ENCODE data around the gene CARMIL3. TPM values are rescaled to one million over a fixed set of nuclear protein-coding genes. Genes with fewer than 3 reads are reported as not detected.

CARMIL3 gene
- total and polyA plus RNA-seq, 2 experiments from 2014 or later = not detected

DNA sequence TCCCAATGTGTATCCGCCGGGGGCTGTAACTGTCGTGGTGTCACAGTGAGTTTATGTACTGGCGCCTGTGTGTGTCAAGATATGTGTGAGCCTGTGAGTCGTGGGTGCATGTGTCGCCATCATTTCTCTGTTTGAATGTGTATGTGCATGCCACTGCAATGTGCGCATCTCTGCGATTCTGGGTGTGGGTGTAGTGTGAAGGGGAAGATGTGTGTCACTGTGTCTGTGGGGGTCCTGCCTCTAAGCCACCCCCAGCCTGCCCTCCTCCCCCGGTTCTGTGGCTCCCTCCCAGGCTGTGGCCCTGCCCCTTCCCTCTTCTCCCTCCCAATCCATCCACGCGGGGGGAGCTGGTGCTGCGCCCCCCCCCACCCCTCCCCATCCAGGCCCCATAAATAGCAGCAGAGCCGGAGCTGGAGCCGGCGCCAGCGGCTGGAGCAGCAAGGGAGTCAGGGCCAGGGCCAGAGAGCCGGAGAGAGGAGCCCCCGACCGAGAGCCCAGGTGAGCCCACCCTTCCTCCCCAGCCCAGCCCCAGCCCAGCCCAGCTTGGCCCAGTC is 19.4 kb downstream of the CARMIL3 start, which contains the start of gene CPNE6:
TSS of gene CPNE6 (plus strand) at position 419 of the 554 bp plus-strand sequence. CDS start 1,375 bp downstream, outside the sequence.
- Histone ChIP-seq H3K9ac (no peak within 1 kb of the TSS), H2AFZ (no peak within 1 kb of the TSS), H3K4me1 (ENCODE audit: insufficient read depth) (no peaks in the 10 kb centered on the region), H3F3A (ENCODE audit: insufficient read depth) (no peaks in the 10 kb centered on the region), H3K4me2 (ENCODE audit: unreplicated experiment) (no peak within 1 kb of the TSS), H3K9me2 (ENCODE audit: insufficient read depth) (no peaks in the 10 kb centered on the region), H3K4me3 (no peak within 1 kb of the TSS), H3K79me2 (ENCODE audit: insufficient read depth) (no peaks in the 10 kb centered on the region), H3K27ac (no peak within 1 kb of the TSS), H3K36me3 (ENCODE audit: low read depth) (no peaks in the 10 kb centered on the region), H4K20me1 (ENCODE audit: insufficient read depth) (no peaks in the 10 kb centered on the region), H3K27me3 (replicated peaks; ENCODE audit: insufficient read depth) (peaks cover 17% of the 10 kb centered on the region), H3K9me3 (ENCODE audit: low read depth) (no peaks in the 10 kb centered on the region)
- 42 to 70% methylated on average over 9 to 19 of the region's 19 CpGs for WGBS, 2 experiments (ENCODE audit: low coverage in 1 of 2, low lambda C conversion rate in 2 of 2, missing lambda C conversion rate in 2 of 2)
- in situ Hi-C loops (cut with MboI) = no loop called here
- no peak for DNase-seq
- TF ChIP-seq EZH2phosphoT487 (IDR thresholded peaks at IDR 0.05; ENCODE audit: insufficient read depth, low read depth) (no peak), EZH2 (IDR thresholded peaks at IDR 0.05; ENCODE audit: insufficient read depth, poor library complexity, severe bottlenecking) (no peak)

DNA sequence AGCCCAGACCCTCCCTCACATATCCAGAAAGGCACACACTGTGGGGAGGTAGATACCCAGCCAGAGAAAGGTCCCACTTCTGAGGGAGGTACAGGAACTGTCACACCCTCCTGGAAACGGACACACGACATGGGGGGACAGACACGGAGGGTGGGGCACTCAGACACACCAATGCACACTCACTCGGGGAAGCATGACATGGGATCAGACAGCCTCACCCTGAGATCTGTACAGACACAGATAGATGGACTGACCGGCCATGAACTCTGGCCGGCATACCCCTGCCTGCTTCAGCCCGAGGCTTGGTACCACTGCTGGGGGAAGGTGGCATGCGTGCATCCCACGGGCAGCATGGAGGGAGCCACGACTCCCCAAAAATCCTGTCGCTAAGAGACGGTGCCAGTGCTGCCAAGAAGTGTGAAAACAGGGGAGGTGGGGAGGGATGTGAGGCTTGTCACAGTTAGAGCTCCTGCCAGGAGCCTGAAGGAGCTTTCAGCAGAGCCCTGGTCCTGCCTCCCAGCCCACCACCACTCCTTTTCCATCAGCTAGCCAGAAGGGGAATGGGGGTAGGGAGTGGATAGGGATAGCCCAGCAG is 20.1 kb downstream of the CARMIL3 start:
- Histone ChIP-seq H3K4me1 (ENCODE audit: insufficient read depth) (no peaks in the 10 kb centered on the region), H3K9me3 (ENCODE audit: low read depth) (no peaks in the 10 kb centered on the region), H3K27ac (no peak overlapping the region), H3K36me3 (ENCODE audit: low read depth) (no peaks in the 10 kb centered on the region), H3K4me2 (ENCODE audit: unreplicated experiment) (no peak overlapping the region), H3K4me3 (no peak overlapping the region), H3K9me2 (ENCODE audit: insufficient read depth) (no peaks in the 10 kb centered on the region), H2AFZ (no peak overlapping the region), H3K27me3 (replicated peaks; ENCODE audit: insufficient read depth) (peaks cover 17% of the 10 kb centered on the region), H3K9ac (no peak overlapping the region), H4K20me1 (ENCODE audit: insufficient read depth) (no peaks in the 10 kb centered on the region), H3K79me2 (ENCODE audit: insufficient read depth) (no peaks in the 10 kb centered on the region), H3F3A (ENCODE audit: insufficient read depth) (no peaks in the 10 kb centered on the region)
- TF ChIP-seq EZH2phosphoT487 (IDR thresholded peaks at IDR 0.05; ENCODE audit: insufficient read depth, low read depth) = no peak
- no peak for TF ChIP-seq EZH2 (IDR thresholded peaks at IDR 0.05; ENCODE audit: insufficient read depth, poor library complexity, severe bottlenecking)
- WGBS, 2 experiments (ENCODE audit: low coverage in 1 of 2, low lambda C conversion rate in 2 of 2, missing lambda C conversion rate in 2 of 2) = 45 to 47% methylated on average over 12 of the region's 12 CpGs
- no peak for DNase-seq
- in situ Hi-C loops (cut with MboI) = no loop called here

DNA sequence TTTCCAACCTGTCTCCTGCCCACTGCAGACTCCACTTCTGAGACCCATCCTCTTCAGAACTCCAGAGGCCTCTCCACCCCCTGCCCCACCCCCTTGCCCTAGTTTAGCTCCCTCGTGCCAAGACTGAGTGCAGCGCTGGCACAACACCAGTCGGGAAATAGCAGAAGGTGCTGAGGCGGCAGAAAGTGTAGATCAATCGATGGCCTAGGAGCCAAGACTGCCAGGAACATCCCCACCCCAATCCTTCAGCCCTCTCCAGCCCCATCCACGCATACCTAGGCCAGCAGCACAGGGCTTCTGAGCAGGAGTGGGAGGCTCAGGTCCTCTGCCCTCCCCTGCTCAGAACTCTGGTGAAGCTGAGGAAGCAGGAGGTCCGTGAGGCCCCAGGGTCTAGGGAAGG is 20.6 kb downstream of the CARMIL3 start:
- Histone ChIP-seq H3K9me3 (ENCODE audit: low read depth) (no peaks in the 10 kb centered on the region), H3K36me3 (ENCODE audit: low read depth) (no peaks in the 10 kb centered on the region), H3K79me2 (ENCODE audit: insufficient read depth) (no peaks in the 10 kb centered on the region), H2AFZ (no peak overlapping the region), H3K27ac (no peak overlapping the region), H3K4me3 (no peak overlapping the region), H4K20me1 (ENCODE audit: insufficient read depth) (no peaks in the 10 kb centered on the region), H3K27me3 (replicated peaks; ENCODE audit: insufficient read depth) (peaks cover 17% of the 10 kb centered on the region), H3K9ac (no peak overlapping the region), H3K4me1 (ENCODE audit: insufficient read depth) (no peaks in the 10 kb centered on the region), H3K9me2 (ENCODE audit: insufficient read depth) (no peaks in the 10 kb centered on the region), H3K4me2 (ENCODE audit: unreplicated experiment) (no peak overlapping the region), H3F3A (ENCODE audit: insufficient read depth) (no peaks in the 10 kb centered on the region)
- no peak for DNase-seq
- in situ Hi-C loops (cut with MboI) = no loop called here
- no peak for TF ChIP-seq EZH2 (IDR thresholded peaks at IDR 0.05; ENCODE audit: insufficient read depth, poor library complexity, severe bottlenecking)
- 39 to 46% methylated on average over 7 of the region's 7 CpGs for WGBS, 2 experiments (ENCODE audit: low coverage in 1 of 2, low lambda C conversion rate in 2 of 2, missing lambda C conversion rate in 2 of 2)

DNA sequence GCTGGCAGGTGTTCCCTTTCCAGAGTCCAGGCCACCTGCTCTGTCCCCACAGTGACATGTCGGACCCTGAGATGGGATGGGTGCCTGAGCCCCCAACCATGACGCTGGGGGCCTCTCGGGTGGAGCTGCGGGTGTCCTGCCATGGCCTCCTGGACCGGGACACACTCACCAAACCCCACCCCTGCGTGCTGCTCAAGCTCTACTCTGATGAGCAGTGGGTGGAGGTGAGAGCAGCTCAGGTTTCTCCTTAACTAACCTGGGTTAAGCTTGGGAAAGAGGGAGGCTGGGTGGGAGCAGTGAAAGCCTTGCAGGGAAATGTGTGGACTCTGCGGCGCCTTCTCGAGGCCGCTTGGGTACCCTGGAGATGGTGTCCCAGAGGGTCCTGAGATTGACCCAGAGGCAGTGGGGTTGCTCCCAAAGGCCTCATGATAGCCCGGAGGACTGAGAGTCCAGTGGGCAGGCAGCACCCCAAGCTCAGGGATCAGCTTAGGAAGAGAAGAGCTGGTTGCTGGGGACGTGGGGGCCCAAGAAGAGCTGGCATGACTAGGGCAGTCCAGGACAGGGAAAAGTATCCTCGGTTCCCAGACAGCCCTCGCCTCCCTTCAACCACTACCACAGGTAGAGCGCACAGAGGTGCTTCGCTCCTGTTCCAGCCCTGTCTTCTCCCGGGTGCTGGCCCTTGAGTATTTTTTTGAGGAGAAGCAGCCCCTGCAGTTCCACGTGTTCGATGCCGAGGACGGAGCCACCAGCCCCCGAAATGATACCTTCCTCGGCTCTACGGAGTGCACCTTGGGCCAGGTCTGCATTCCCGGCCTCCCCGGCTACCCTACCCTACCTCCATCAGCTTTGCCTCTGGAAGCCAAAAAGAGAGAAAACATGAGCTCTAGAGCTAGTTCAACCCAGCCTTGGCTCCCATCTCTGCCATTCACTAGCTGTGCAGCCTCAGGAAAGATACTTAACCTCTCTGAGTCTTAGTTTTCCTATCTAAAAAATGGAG is 21.4 kb downstream of the CARMIL3 start:
- Histone ChIP-seq H3K4me3 (no peak overlapping the region), H3K9ac (no peak overlapping the region), H3K79me2 (ENCODE audit: insufficient read depth) (no peaks in the 10 kb centered on the region), H3K9me3 (ENCODE audit: low read depth) (no peaks in the 10 kb centered on the region), H3F3A (ENCODE audit: insufficient read depth) (no peaks in the 10 kb centered on the region), H3K9me2 (ENCODE audit: insufficient read depth) (no peaks in the 10 kb centered on the region), H2AFZ (no peak overlapping the region), H3K4me1 (ENCODE audit: insufficient read depth) (no peaks in the 10 kb centered on the region), H4K20me1 (ENCODE audit: insufficient read depth) (no peaks in the 10 kb centered on the region), H3K27me3 (replicated peaks; ENCODE audit: insufficient read depth) (peaks cover 17% of the 10 kb centered on the region), H3K27ac (no peak overlapping the region), H3K4me2 (ENCODE audit: unreplicated experiment) (no peak overlapping the region), H3K36me3 (ENCODE audit: low read depth) (no peaks in the 10 kb centered on the region)
- no peak for DNase-seq
- WGBS, 2 experiments (ENCODE audit: low coverage in 1 of 2, low lambda C conversion rate in 2 of 2, missing lambda C conversion rate in 2 of 2) = 65 to 70% methylated on average over 26 of the region's 26 CpGs
- in situ Hi-C loops (cut with MboI) = no loop called here
- no peak for TF ChIP-seq EZH2 (IDR thresholded peaks at IDR 0.05; ENCODE audit: insufficient read depth, poor library complexity, severe bottlenecking)
- no peak for TF ChIP-seq EZH2phosphoT487 (IDR thresholded peaks at IDR 0.05; ENCODE audit: insufficient read depth, low read depth)

Measured in GM23248 (cell line).